ENCODE measurements around the gene SLC9C1.

DNA sequence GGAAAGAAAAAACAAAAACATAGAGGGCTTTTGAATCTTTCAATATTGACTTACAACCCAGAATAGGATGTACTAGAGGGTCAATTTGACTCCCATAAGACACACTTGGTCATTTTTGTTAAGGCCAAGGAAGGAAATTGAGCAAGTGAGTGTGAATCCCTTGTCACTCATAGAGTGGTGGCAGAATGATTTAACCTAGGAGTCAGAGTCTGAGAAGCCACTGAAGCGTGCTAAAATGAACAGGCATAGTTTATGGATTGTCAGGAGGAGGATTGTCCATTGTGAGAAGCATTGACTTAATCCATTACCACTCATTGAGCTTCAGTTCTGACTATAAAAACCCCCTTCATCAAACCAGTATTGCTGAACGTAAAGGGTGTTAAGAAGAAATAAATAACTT, 152.7 kb downstream of the SLC9C1 start:
- TF ChIP-seq, protein P1, sequence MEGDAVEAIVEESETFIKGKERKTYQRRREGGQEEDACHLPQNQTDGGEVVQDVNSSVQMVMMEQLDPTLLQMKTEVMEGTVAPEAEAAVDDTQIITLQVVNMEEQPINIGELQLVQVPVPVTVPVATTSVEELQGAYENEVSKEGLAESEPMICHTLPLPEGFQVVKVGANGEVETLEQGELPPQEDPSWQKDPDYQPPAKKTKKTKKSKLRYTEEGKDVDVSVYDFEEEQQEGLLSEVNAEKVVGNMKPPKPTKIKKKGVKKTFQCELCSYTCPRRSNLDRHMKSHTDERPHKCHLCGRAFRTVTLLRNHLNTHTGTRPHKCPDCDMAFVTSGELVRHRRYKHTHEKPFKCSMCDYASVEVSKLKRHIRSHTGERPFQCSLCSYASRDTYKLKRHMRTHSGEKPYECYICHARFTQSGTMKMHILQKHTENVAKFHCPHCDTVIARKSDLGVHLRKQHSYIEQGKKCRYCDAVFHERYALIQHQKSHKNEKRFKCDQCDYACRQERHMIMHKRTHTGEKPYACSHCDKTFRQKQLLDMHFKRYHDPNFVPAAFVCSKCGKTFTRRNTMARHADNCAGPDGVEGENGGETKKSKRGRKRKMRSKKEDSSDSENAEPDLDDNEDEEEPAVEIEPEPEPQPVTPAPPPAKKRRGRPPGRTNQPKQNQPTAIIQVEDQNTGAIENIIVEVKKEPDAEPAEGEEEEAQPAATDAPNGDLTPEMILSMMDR (IDR thresholded peaks at IDR 0.05): no peak
- no peak for TF ChIP-seq POLR2A (IDR thresholded peaks at IDR 0.05)
- no peak for TF ChIP-seq POLR2AphosphoS5 (IDR thresholded peaks at IDR 0.05)

Data from sigmoid colon (tissue), 4 donors.